GM23338 (cell line): Measurements from ENCODE around the gene WDR73. TPM values are rescaled to one million over a fixed set of nuclear protein-coding genes. Genes with fewer than 3 reads are reported as not detected.

Source experiments
- ATAC-seq: fragments of 200-7000 bp; cut with Tn5 transposase; 3 replicates; pipeline ENCODE4 v1.9.1; 2020
- DNase-seq: peaks from one replicate; pipeline ENCODE4 v3.0.0-alpha.2; 2015; ENCODE audit warnings: low spot score
- H2AFZ ChIP-seq: fragments of 200-600 bp; sonication (generic); 2 replicates; pipeline ENCODE4 v1.8.0; 2016; ENCODE audit warnings: antibody characterized with exemption, mild to moderate bottlenecking, moderate library complexity
- H3F3A ChIP-seq: fragments of 200-600 bp; sonication (generic); replicated peaks from 2 replicates; pipeline ENCODE4 v1.8.0; 2017; ENCODE audit warnings: antibody characterized with exemption, mixed run types, low read depth
- H3K27ac ChIP-seq: fragments of 200-600 bp; sonication (generic); 2 replicates; pipeline ENCODE4 v1.6.1; 2016; ENCODE audit warnings: low read depth
- H3K27me3 ChIP-seq: fragments of 200-600 bp; sonication (generic); 2 replicates; pipeline ENCODE4 v1.8.0; 2016; ENCODE audit warnings: mild to moderate bottlenecking, mixed run types, moderate library complexity; ENCODE audit not compliant: insufficient read depth
- H3K36me3 ChIP-seq: fragments of 200-600 bp; sonication (generic); 2 replicates; pipeline ENCODE4 v1.8.0; 2016; ENCODE audit warnings: mild to moderate bottlenecking; ENCODE audit not compliant: insufficient read depth
- H3K4me1 ChIP-seq: fragments of 200-600 bp; sonication (generic); 2 replicates; pipeline ENCODE4 v1.8.0; 2016; ENCODE audit warnings: mild to moderate bottlenecking, moderate library complexity; ENCODE audit not compliant: insufficient read depth
- H3K4me2 ChIP-seq: fragments of 200-600 bp; sonication (generic); 2 replicates; pipeline ENCODE4 v1.7.1; 2017; ENCODE audit warnings: mixed run types
- H3K4me3 ChIP-seq: fragments of 200-600 bp; sonication (generic); 2 replicates; pipeline ENCODE4 v1.6.1; 2016; ENCODE audit warnings: mixed run types
- H3K79me2 ChIP-seq: fragments of 200-600 bp; sonication (generic); replicated peaks from 2 replicates; pipeline ENCODE4 v1.8.0; 2017; ENCODE audit warnings: mild to moderate bottlenecking; ENCODE audit not compliant: insufficient read depth
- H3K9me2 ChIP-seq: fragments of 200-600 bp; sonication (generic); 2 replicates; pipeline ENCODE4 v1.8.0; 2017; ENCODE audit not compliant: insufficient read depth
- H4K20me1 ChIP-seq: fragments of 200-600 bp; sonication (generic); replicated peaks from 2 replicates; pipeline ENCODE4 v1.8.0; 2017; ENCODE audit warnings: mild to moderate bottlenecking; ENCODE audit not compliant: insufficient read depth
- H3K27ac Mint-ChIP-seq: 2 replicates; pipeline ENCODE4 v1.8.0; 2020; ENCODE audit warnings: inconsistent platforms, mild to moderate bottlenecking, moderate library complexity, mixed read lengths
- H3K27me3 Mint-ChIP-seq: 3 replicates; pipeline ENCODE4 v1.8.0; 2022; ENCODE audit warnings: low read depth, mild to moderate bottlenecking, moderate library complexity, mixed read lengths, inconsistent platforms; ENCODE audit not compliant: insufficient read depth, poor library complexity
- H3K36me3 Mint-ChIP-seq: 3 replicates; pipeline ENCODE4 v1.8.0; 2021; ENCODE audit warnings: low read depth, mild to moderate bottlenecking, inconsistent platforms, moderate library complexity, mixed read lengths
- H3K4me1 Mint-ChIP-seq: 3 replicates; pipeline ENCODE4 v1.8.0; 2020; ENCODE audit warnings: mild to moderate bottlenecking, inconsistent platforms, mixed read lengths
- H3K4me3 Mint-ChIP-seq: 3 replicates; pipeline ENCODE4 v1.8.0; 2021; ENCODE audit warnings: moderate library complexity, mild to moderate bottlenecking, inconsistent platforms, mixed read lengths
- H3K9me3 Mint-ChIP-seq: 3 replicates; pipeline ENCODE4 v1.8.0; 2020; ENCODE audit warnings: moderate library complexity, mild to moderate bottlenecking, inconsistent platforms, mixed read lengths
- CTCF ChIP-seq, 2 experiments: fragments of 200-600 bp in 1 of 2; sonication (generic) in 1 of 2; conservative IDR thresholded peaks; 2 replicates each; pipeline versions ENCODE4 v1.5.1 to v1.6.1; 2016 to 2017; ENCODE audit warnings: antibody characterized with exemption in 2 of 2, low read depth in 2 of 2, mild to moderate bottlenecking in 2 of 2, moderate library complexity in 1 of 2
- REST ChIP-seq: IDR thresholded peaks from one replicate; pipeline ENCODE4 v1.6.1; 2018; ENCODE audit warnings: antibody characterized with exemption; ENCODE audit not compliant: unreplicated experiment
- ZNF114 ChIP-seq: fragments of 250-450 bp; sonication (Bioruptor Pico); IDR thresholded peaks from 2 replicates; pipeline ENCODE4 v1.5.0; 2020; ENCODE audit warnings: mild to moderate bottlenecking, moderate library complexity
- ZNF462 ChIP-seq: fragments of 250-450 bp; sonication (Bioruptor Pico); IDR thresholded peaks from 2 replicates; pipeline ENCODE4 v1.5.0; 2020; ENCODE audit warnings: mild to moderate bottlenecking, moderate library complexity
- polyA plus RNA-seq: library from polyadenylated mRNA; unstranded; fragments of >200 nt; fragmentation: Nextera tagmentation; extraction: Ambion mirVana; gene quantifications from 2 replicates; pipeline ENCODE4 v1.2.1, GENCODE V29; 2016
- total RNA-seq: library from RNA; depleted of rRNA; stranded (reverse); fragments of >200 nt; shearing (Covaris generic); gene quantifications from 2 replicates; pipeline ENCODE4 v1.2.3, GENCODE V29; 2014

WDR73 gene
- total and polyA plus RNA-seq, 2 experiments from 2014 or later = 14.8 to 25.2 TPM

GRCh38 chr15:84609818-84610525, 44.1 kb downstream of the WDR73 start (continued):
- TF ChIP-seq ZNF114 (CRISPR knock-in tag) (no peak), CTCF (conservative IDR thresholded peaks at IDR 0.05; ENCODE audit: low read depth in 2 of 2) (no peak), ZNF462 (CRISPR knock-in tag) (no peak)

- H3K4me1 Mint-ChIP-seq = peaks cover 67% of the 10 kb centered on the region
- no peak for TF ChIP-seq REST
- Histone ChIP-seq H3F3A (peaks cover 20% of the 10 kb centered on the region), H3K36me3 (peaks cover 40% of the 10 kb centered on the region; the same call in 1 of the 2 replicates), H3K4me2 (peak overlapping the region; percentile 67), H4K20me1 (peaks cover 90% of the 10 kb centered on the region), H3K9me2 (no peaks in the 10 kb centered on the region), H2AFZ (no peak overlapping the region), H3K27ac (peak overlapping the region; percentile 59; the same call in 1 of the 2 replicates), H3K4me1 (peaks cover 68% of the 10 kb centered on the region), H3K27me3 (no peaks in the 10 kb centered on the region), H3K79me2 (peaks cover 100% of the 10 kb centered on the region), H3K4me3 (peak overlapping the region; percentile 31)
- H3K27ac Mint-ChIP-seq = no peak overlapping the region
- H3K36me3 Mint-ChIP-seq = peaks cover 78% of the 10 kb centered on the region
- ATAC-seq (peak; percentile 39), DNase-seq (peak; percentile 32)
- no peaks in the 10 kb centered on the region for H3K9me3 Mint-ChIP-seq
- H3K27me3 Mint-ChIP-seq = peaks cover 6% of the 10 kb centered on the region
- H3K4me3 Mint-ChIP-seq = peak overlapping the region; percentile 25; the same call in 1 of the 3 replicates
These were observed 45.3 kb downstream of the WDR73 start for GRCh38 chr15:84608707-84609284.
